ENCODE data around the gene MRPL23.

- TF ChIP-seq, protein P1, sequence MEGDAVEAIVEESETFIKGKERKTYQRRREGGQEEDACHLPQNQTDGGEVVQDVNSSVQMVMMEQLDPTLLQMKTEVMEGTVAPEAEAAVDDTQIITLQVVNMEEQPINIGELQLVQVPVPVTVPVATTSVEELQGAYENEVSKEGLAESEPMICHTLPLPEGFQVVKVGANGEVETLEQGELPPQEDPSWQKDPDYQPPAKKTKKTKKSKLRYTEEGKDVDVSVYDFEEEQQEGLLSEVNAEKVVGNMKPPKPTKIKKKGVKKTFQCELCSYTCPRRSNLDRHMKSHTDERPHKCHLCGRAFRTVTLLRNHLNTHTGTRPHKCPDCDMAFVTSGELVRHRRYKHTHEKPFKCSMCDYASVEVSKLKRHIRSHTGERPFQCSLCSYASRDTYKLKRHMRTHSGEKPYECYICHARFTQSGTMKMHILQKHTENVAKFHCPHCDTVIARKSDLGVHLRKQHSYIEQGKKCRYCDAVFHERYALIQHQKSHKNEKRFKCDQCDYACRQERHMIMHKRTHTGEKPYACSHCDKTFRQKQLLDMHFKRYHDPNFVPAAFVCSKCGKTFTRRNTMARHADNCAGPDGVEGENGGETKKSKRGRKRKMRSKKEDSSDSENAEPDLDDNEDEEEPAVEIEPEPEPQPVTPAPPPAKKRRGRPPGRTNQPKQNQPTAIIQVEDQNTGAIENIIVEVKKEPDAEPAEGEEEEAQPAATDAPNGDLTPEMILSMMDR (IDR thresholded peaks at IDR 0.05): no peak
- TF ChIP-seq POLR2A (IDR thresholded peaks at IDR 0.05) (no peak), POLR2AphosphoS5 (IDR thresholded peaks at IDR 0.05) (no peak)
Measured at GRCh38 chr11:1969776-1970175, 22.6 kb downstream of the MRPL23 start.
